HG02623 (cell line): ENCODE measurements around the gene DCDC2C.

Experiments
- ATAC-seq: cut with Tn5 transposase; IDR thresholded peaks from one replicate; pipeline ENCODE4 v1.9.1; 2021; ENCODE audit warnings: moderate library complexity; ENCODE audit not compliant: unreplicated experiment

Gene DCDC2C

DNA sequence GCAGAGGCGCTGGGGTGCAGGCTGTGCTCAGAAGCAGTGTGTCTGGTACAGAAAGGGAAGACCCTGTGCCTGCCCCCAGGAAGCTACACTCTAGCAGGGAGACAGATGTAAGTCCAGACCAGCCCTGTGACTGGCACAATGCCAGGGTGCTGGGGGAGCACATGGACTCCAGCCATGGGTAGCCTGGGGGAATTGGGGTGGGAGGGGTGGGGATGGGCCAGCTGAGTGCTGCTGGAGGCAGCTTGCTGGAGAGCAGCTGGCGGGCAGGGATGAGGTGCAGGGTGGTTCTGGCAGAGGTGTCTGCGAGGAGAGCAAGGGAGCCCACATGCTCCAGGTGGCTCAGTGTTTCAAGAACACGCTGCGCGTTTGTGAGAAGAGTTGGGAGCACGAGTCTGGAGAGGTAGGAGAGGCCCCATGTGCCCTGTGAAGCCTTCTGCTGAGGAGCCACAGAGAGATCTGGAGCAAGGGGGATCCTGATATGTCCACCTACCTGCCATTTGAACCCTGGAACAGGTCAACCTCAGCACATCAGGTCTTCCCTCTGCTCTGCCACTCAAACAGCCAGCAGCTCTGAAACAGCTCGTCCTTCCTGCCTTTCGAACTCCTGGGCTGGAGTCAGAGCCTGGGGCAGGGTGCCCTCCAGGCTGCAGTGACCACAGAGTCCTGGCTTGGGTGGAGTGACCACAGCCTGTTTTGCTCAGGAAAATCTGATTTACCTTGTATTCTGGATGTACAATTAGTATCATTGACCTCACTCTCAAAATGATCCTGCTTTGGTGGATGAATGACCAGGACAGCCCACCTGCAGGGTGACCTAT is 30.3 kb upstream of the DCDC2C start:
- ATAC-seq, result no peak

DNA sequence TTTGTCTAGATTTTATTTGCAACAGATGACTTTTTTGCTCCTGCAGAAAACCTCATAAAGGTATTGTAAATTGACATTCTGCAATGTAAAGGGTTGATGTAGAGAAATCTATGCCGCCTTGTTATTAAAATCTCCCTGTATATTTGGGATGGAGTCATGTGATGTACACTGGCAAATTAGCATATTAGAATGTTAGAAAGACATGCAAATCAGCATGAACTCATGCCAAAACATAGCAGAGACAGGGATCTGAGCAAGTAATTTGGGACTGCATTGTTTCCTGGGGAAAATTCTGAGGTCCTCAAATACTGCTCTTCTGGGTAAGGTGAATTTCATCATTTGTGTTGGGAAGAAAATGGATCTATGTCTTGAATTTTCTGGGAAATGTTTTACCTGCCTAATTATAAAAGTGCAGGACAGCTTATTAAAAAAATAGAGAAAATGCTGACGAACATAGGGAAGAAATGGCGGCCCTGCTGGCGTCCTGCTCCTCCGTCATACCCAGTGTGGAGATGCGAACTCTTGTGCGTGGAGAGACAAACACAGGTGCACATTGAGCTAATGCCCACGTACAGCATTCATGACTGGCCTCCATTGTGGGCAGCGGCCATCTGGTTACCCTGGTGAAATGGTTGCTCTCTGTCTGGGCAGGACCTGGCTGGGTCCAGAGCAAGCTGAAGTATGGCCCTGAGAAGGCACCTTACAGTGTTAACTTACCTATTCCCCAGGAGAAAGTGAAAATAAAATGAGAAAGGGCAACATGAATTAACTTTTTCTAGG is 29.1 kb upstream of the DCDC2C start:
- ATAC-seq, result no peak

DNA sequence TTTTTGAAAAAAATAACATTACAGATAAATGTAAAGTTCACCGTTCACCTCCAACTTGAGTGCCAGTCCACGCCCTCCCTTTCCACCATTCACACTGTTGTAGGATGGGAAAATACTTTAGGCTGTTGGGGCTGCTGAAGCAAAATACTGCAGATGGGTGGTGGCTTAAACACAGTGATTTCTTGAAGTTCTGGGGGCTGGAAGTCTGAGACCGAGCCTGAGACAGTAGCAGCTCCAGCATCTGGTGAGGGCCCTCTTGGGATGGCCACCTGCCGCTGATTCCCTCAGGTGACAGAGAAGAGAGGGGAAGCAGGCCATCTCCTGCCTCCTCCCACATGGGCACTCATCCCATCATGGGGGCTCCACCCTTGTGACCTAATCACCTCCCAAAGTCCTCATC is 27.7 kb upstream of the DCDC2C start:
- ATAC-seq, result no peak

DNA sequence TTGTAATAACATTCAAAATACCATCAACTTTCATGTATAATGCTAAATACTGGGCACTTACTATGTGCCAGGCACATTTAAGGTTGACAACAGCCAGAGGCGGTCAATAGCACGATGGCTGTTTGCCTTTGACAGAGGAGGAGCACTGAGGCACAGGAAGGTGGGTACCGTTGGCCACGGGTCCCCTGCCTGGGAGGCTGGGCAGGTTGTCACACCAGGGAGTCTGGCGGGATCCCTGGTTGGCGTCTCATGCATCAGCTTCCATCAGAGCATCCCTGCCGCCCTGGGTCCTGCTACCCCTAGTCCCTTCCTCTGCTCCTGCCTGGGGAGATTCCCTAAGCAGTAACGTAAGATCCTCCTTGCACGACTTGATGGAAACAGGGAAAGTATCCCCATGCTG is 25.9 kb upstream of the DCDC2C start:
- no peak for ATAC-seq

DNA sequence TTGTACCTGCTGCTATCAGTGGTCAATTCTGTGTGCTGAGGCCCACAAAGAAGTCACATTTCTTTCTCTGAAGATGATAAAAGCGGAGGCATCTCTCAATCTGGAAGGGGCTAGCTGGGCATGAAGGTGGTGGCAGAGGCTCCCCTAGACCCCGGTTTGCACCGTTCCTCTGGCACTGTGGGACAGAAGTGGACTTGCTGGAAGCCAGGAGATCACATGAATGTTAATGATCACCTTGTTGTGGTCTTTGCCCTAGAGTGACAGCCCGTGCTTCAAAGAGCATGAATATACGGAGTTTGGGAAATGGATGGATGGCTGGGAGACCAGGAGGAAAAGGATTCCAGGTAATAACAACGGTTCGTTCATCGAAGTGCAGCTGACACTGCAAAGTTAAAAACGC is 25.2 kb upstream of the DCDC2C start:
- no peak for ATAC-seq

DNA sequence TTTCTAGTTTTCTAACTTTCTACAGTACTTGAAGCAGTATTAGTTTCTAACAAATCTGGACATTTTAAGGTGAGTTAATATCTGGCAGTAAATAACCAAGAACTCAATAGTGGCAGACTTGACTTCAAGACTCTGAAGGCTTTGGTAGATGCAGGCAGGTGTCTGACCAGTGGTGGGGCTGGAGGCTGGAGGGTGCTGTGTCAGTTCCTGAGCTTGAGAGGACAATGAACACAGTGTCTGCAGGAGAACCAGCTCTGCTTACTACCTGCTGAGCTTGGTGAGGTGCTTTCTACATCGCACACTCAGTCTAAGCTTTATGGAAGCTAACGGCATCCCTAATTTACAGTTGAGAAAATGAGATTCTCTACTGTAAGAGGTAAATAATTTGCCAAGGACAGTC is 24.2 kb upstream of the DCDC2C start:
- no peak for ATAC-seq

DNA sequence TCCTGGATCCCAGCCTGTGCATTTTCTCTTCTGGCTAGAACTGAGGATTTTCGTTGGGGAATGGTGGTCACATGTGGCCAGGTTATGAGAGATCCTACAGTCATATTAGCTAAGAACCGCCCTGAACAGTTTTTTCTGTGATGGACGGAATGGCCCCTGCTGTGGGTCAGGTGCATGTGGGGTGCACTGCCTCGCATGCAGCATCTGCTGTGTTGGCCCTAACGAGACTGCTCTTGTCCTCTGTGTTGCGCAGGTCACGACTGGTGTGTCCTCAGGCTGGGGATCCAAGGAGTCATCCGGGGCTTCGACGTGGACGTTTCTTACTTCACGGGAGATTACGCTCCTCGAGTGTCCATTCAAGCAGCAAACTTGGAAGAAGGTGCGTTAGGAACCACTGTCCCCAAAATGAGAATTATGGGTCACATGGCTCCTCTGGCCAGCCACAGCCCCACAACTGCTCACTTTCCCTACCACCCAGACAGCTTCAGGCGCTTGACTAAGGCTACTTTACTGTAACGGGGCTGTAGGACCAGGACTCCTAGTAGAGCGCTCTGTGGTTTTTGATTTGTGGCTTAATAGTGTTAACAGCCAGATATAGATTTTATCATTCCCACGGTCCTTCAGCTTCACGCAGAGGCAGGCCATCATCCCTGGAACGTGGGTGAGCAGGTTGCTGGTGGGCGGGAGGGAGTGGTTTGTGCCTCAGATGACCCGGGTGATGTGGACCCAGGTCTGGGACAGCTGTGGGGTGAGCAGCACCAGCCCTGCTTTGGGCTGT is 23.6 kb upstream of the DCDC2C start:
- ATAC-seq, result no peak

DNA sequence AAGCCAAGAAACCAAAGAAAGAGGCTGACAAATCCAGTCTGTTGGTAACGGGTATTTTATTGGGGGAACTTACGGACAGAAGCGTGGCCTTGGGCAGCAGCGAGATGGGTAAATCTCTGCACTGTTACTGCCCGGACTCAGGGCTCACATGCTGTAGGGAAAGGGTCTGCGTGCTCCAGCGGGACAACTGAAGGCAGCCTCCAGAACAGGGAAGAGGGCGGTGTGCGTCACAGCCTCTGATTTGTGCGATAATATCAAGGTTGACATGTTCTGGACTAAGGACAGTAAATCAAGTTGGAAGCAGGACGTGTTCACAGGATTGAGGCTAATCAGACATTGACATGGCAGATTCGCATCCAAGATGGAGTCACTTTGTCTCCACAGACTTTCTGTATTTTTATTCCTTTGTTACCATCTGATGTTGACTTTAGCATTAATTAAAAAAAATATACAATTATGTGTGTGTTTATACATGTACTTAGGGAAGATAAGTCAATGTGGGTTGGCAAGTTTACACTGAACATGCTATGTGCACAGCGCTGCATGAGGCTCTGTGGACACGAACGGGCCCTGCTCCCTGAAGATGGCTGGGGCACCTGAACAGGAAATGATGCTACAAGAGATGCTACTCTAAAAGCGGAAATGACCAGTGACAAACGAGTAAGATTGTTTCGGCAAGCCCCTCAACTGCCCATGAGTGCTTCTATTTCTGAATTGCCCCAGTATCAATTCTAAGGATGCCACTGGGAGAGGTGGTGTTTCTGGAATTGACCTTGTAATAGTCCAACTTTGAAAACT is 22.6 kb upstream of the DCDC2C start:
- no peak for ATAC-seq

DNA sequence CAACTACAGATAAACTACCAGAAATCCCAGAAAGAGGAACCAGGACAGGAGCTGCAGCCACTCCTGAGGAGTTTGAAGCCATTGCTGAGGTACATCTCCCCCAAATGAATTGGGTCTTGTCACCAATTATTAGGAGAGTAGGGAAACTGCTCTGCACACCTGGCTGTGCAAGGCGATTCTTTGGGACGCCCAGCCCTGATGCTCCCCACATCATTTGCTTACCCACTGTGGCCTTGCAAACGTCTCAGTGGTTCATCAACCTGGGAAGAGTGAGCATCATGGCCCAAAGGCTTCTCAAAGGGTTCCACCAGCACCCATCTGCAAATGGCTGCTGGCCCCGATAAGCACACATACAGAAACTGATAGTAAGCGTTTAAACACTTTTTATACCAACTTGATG is 21.8 kb upstream of the DCDC2C start:
- no peak for ATAC-seq

DNA sequence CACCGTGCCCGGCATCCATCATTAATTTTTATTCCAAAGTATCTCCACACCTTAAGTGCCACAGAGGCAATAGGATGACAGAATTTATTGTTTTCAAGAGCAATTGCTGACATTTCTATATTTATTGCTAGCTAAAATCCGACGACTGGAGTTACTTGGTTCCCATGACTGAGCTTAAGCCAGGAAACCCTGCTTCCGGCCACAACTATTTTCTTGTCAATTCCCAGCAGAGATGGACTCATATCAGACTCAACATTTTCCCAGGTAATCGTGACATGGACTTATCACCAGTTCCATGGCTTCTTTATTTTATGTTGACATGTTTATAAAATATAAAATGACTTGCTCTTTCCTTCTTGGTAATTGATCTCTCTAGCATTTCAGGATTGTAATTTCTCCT is 20.6 kb upstream of the DCDC2C start:
- no peak for ATAC-seq

DNA sequence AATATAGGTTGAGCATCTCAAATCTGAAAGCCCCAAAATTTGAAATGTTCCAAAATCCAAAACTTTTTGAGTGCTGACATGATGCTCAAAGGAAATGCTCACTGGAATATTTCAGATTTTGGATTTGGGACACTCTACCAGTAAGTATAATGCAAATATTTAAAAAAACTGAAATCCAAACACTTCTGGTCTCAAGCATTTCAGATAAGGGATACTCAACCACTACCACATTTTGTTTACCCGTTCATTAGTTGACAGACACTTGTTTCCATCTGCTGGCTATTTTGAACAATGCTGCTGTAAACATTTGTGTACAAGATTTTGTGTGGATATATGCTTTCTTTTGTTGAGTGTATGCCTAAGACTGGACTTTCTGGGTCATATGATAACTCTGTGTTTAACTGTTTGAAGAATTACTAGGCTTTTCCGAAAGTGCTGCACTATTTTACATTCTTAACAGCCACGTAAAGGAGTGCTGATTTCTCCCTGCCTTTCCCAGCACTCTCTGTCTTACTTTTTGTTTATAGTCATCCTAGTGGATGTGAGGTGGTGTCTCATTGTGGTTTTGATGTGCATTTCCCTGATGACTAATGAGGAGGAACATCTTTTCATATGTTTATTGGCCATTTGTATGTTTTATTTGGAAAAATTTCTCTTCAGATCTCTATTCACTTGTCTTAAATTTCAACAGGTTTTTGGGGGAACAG is 19.5 kb upstream of the DCDC2C start:
- ATAC-seq, result no peak

DNA sequence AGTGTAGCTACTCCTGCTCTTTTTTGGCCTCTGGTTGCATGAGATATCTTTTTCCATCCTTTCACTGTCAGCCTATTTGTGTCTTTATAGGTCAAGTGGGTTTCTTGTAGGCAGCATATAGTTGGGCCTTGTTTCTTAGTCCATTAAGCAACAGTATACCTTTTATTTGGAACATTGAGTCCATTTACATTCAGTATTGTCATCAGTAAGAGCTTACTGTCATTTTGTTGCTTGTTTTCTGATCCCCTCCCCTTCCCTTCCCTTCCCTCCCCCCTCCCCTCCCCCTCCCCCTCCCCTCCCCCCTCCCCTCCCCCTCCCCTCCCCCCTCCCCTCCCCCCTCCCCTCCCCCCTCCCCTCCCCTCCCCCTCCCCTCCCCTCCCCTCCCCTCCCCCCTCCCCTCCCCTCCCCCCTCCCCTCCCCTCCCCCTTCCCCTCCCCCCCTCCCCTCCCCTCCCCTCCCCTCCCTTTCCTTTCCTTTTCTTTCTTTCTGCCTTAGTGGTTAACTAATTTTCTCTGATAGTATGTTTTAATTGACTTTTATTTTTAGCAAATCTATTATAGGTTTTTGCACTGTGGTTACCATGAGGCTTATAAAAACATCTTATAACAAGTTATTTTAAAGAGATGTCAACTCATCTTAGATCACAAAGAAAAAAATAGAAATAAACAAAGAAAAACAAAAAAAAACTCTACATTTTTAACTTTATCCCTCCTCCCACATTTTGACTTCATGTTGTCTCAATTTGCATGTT is 13.2 kb upstream of the DCDC2C start:
- no peak for ATAC-seq

DNA sequence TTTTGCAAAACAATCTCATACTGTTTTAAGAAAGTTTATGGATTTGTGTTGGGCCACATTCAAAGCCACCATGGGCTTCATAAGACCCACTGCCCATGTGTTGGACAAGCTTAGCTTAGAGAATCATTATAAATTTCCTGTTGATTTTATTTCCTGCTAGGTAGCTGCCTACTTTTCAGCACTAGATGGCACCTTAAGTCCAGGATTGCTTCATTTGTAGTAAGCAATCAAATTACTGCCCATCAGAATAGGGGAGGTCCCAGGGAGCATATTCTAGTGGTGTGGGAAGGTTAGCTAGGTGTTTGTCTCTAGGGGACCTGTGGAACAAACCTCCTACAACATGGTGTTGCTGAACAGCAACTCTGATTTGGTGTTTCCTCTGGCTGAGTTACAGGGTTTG is 11.0 kb upstream of the DCDC2C start:
- ATAC-seq, result no peak

DNA sequence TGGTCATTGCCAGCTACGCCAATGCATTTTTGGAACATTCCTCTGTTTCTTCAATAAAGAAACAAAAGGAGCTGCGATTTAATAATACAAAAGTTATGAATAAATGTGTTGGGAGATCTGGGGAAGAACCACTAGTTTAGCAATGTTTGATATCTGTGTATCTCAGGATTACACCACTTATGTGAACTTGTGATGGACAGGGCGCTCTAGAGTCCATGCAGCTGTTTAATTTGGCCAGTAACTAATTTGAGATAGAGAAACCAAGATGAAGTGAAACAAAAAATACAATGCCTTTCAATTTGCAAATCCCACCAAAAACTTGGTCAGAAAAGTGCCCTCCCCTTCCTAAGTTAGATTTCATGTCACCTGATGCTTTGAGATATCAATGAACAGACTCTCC is 6.8 kb upstream of the DCDC2C start:
- no peak for ATAC-seq

DNA sequence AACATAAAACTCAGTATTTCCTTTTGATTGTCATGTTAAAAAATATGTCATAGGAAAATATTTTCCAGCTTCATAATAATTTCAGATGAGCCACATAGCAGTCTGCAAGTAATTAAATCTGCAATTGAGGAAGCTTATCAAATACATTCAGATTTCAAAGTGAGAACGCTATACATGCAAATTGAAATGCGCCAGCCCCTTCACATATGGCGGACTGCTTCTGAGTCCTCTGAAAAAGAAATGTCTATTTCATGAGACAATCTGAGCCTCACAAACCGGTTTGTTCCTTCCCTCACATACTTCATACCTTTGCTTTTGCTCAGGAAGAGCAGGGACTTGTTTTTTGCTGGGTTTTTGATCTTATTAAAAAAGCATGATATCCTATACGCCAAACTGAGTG is 2.3 kb upstream of the DCDC2C start:
- no peak for ATAC-seq

DNA sequence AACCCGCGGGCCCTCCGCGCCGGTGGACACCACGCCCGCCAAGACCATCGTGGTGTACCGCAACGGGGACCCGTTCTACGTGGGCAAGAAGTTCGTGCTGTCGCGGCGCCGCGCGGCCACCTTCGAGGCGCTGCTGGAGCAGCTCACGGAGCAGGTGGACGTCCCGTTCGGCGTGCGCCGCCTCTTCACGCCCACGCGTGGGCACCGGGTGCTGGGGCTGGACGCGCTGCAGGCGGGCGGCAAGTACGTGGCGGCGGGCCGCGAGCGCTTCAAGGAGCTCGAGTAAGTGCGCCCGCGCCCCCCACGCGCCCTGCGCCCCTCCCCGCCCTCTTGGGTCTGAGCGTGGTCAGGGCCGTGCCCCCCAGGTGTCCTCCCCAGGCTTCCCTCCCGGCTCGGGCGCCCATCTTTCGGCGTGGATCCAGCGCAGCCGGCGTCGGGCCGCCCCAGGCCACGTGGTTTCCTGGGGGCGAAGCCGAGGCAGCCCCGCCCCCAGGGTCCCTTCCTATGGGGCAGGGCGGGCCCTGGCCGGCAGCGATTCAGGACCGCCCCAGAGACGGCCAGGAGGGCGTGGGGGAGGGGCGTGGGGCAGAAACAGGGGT is 481 bp downstream of the DCDC2C start:
- ATAC-seq, result no peak

DNA sequence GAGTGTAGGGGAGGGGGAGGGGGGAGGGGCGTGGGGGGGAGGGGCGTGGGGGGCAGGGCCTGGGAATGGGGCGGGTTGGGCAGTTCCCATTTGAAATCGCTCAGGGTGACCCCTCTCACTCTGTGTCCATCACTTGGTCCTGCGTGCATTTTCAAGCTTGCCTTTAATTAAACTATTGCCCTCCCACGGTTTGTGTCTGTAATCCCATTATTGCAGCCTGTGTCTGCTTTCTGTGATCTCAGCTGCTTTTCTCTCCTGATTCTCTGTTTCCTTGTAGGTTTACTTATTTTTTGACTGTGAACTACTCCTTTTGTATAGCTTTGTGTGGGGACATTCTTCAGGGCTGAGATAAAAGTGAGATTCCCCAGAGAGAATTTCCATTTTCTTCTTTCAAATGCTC is 1.3 kb downstream of the DCDC2C start:
- no peak for ATAC-seq

DNA sequence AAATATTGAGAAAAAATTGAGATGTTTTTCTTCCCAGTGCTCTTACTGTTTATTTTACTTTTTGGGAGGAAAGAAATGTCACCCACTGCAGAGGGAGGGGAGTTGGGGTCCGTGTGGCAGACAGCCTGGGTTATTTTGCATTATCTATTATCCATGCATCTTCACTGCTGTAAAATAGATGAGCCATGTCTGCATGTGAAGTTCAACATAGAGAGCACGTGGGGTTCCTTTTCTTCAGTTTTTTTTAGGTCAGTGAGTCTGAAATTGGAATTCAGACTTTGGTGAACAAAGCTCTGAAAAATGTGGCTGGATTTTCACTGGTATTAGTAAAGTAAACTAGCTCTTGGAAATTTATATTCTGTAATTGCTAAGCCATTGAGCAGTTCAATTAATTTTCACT is 2.4 kb downstream of the DCDC2C start:
- no peak for ATAC-seq

DNA sequence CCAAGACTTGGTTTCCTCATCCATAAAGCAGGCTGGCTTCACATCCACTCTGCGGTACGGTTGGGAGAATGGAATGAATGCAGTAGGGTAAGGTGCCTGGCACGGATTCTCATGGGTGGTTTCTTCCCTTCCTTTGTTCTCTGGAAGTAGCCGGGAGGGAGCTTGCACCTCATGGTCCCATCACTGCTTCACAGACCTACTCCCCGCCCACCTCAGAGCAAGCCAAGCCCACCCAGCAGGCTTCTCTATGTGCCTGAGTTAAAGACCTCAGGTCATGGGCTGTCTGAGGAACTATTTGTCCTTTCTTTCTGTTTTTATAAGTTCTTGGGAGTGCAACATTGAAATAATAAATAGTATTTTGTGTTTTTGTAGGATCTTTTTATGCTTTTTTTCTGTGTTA is 3.5 kb downstream of the DCDC2C start:
- no peak for ATAC-seq
